ENCODE results near the gene IRF9.

DNA sequence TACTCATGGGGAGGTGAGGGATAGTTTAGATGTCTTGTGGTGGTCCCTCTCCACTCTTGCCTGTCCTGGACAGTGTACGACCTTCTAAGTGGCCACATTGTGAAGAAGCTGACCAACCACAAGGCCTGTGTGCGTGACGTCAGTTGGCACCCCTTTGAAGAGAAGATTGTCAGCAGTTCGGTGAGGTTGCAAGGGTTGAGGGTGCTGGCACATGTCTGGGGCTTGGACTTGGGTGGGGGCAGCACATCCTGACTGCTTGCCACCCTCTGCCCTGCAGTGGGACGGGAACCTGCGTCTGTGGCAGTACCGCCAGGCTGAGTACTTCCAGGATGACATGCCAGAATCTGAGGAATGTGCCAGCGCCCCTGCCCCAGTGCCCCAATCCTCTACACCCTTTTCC, 38.2 kb upstream of the IRF9 start:
- TF ChIP-seq, protein P1, sequence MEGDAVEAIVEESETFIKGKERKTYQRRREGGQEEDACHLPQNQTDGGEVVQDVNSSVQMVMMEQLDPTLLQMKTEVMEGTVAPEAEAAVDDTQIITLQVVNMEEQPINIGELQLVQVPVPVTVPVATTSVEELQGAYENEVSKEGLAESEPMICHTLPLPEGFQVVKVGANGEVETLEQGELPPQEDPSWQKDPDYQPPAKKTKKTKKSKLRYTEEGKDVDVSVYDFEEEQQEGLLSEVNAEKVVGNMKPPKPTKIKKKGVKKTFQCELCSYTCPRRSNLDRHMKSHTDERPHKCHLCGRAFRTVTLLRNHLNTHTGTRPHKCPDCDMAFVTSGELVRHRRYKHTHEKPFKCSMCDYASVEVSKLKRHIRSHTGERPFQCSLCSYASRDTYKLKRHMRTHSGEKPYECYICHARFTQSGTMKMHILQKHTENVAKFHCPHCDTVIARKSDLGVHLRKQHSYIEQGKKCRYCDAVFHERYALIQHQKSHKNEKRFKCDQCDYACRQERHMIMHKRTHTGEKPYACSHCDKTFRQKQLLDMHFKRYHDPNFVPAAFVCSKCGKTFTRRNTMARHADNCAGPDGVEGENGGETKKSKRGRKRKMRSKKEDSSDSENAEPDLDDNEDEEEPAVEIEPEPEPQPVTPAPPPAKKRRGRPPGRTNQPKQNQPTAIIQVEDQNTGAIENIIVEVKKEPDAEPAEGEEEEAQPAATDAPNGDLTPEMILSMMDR (IDR thresholded peaks at IDR 0.05): no peak
- TF ChIP-seq POLR2A (IDR thresholded peaks at IDR 0.05): no peak
